ENCODE results near the gene COL15A1.

Gene COL15A1

GRCh38 chr9:98916660-98917059 is 27.0 kb upstream of the COL15A1 start:
- H3K27ac ChIP-seq: no peak overlapping the region
- TF ChIP-seq, protein P1, sequence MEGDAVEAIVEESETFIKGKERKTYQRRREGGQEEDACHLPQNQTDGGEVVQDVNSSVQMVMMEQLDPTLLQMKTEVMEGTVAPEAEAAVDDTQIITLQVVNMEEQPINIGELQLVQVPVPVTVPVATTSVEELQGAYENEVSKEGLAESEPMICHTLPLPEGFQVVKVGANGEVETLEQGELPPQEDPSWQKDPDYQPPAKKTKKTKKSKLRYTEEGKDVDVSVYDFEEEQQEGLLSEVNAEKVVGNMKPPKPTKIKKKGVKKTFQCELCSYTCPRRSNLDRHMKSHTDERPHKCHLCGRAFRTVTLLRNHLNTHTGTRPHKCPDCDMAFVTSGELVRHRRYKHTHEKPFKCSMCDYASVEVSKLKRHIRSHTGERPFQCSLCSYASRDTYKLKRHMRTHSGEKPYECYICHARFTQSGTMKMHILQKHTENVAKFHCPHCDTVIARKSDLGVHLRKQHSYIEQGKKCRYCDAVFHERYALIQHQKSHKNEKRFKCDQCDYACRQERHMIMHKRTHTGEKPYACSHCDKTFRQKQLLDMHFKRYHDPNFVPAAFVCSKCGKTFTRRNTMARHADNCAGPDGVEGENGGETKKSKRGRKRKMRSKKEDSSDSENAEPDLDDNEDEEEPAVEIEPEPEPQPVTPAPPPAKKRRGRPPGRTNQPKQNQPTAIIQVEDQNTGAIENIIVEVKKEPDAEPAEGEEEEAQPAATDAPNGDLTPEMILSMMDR (conservative IDR thresholded peaks at IDR 0.05): no peak

- TF ChIP-seq, protein P1 (conservative IDR thresholded peaks at IDR 0.05): no peak
- H3K27ac ChIP-seq: no peak overlapping the region
Observed at GRCh38 chr9:98917746-98918487, 25.8 kb upstream of the COL15A1 start.

- no peak overlapping the region for H3K27ac ChIP-seq
- TF ChIP-seq, protein P1 (conservative IDR thresholded peaks at IDR 0.05): no peak
Observed at GRCh38 chr9:98921732-98922131, 22.0 kb upstream of the COL15A1 start.

DNA sequence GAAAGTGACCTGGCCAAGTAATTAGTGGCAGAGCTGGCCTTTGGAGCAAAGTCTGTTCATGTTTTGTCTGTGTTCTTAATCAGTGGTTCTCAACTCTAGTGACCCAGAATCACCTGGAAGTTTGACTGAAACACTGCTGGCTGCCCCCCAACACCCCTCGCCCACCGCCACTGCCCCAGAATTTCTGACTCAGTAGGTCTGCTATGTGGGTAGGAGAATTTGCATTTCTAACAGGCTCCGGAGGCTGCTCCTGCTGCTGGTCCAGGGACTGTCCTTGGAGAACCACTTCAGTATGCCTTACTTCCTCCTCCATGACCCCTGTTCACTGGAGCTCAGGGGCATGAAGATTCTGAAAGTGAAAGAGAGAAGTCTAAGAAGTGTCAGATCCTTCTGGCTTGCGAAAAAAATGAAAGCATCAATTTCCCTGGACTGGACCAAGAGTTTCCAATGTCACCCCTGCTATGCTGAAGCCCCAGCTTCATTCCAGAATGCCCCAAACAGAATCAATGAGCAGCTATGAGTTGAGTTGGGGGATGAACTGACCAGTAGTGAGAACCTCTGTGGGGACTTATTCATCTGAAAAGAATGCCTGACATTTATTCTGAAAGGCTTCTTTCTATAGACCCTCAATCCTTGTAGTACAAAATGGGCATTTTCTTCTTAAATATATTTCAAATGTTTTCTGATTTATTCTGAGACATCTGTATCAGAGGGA is 20.8 kb upstream of the COL15A1 start:
- H3K27ac ChIP-seq: no peak overlapping the region
- TF ChIP-seq, protein P1 (conservative IDR thresholded peaks at IDR 0.05): no peak

DNA sequence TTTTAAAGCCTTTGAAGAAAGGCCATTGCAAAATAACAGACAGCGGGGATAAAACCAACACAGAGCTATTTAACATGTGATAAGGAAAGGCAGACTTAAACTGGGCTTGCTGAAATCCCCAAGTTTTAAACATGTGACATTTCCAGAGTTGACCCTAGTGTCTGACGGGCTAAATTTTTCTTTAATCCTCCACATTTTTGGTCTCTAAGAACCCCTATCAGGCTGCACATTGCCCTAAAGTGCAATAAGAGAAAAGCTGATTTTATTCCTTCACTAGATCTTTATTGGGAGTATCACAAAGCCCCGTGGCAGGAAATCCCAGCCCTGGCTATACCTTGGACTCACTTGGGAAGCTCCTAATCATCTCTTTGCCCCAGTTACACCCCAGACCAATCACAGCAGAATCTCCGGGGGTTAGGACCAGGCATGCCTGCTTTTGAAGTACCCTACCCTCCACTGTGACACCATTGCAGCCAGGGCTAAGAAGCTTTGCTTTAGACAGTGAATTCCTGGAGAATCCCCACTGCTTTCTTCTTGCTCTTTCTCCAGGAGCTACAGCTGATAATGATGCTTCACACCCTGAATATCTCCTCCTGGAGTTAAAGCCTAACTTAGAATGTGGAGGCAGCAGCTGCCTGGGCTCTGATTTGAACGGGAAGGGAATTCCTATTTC is 20.1 kb upstream of the COL15A1 start:
- no peak overlapping the region for H3K27ac ChIP-seq

DNA sequence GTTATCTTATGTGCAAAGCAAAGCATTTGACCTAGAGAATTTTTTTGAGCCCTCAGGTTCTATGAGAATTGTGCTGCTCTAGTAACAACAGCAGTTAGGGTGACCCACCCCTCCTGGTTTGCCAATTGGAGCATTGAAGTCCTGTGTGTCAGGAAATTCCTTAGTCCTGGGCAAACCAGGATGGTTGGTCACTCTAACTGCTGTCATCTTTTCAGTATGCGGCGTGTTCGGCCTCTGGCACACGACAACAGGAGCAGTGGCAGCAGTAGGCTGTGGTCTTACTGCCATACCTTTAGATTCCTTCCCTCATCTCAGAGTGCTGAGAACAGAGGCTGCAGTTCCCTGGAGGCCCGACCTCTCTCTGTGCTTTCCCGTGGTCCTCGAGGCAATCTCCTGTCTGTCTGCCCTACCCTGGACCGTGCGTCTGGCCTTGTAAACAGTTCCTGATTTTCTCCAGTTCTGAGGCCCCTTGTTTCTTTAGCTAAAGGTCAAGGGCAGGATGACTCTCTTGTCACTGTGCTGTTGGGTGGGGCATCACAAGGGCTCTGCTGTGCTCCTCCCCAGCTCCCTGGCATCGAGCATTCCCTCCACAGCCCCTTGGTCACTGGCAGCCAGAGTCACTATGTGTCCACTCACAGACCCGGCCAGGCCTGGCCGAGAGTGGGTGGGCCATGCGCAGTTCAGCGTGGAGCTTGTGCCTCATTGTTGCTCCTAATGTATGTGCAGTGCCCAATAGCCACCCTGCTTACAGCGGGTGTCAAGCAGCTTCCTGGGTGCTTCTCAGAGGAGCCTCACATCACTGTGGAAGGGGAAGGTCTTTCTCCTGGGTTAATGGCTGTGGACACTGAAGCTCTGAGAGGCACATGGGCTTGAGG is 18.5 kb upstream of the COL15A1 start:
- no peak overlapping the region for H3K27ac ChIP-seq
- TF ChIP-seq, protein P1 (conservative IDR thresholded peaks at IDR 0.05): no peak

More for the DNA sequence above, 20.1 kb upstream of the COL15A1 start:
- TF ChIP-seq, protein P1 (conservative IDR thresholded peaks at IDR 0.05): no peak
